ENCODE results near the gene PLK1.

The PLK1 gene

GRCh38 chr16:23679986-23680336, 1.3 kb downstream of the PLK1 start:
- no peak for TF ChIP-seq FOXP2 (optimal IDR thresholded peaks at IDR 0.05; ENCODE audit: borderline replicate concordance, extremely low read depth, extremely low read length, insufficient read depth)
- no peak for TF ChIP-seq REST (IDR thresholded peaks at IDR 0.05; ENCODE audit: insufficient read depth in 1 of 2, low read depth in 2 of 2, low read length in 2 of 2)
- no peak for TF ChIP-seq POLR2AphosphoS5 (IDR thresholded peaks at IDR 0.05; ENCODE audit: low read depth, low read length)
- TF ChIP-seq TAF1 (IDR thresholded peaks at IDR 0.05; ENCODE audit: borderline replicate concordance, insufficient read depth, low read length), result no peak
- TF ChIP-seq SIN3A (IDR thresholded peaks at IDR 0.05; ENCODE audit: borderline replicate concordance, insufficient read depth, low read length), result no peak

- TF ChIP-seq REST (IDR thresholded peaks at IDR 0.05; ENCODE audit: insufficient read depth in 1 of 2, low read depth in 2 of 2, low read length in 2 of 2), result no peak
- no peak for TF ChIP-seq TAF1 (IDR thresholded peaks at IDR 0.05; ENCODE audit: borderline replicate concordance, insufficient read depth, low read length)
- TF ChIP-seq SIN3A (IDR thresholded peaks at IDR 0.05; ENCODE audit: borderline replicate concordance, insufficient read depth, low read length), result no peak
Measured at GRCh38 chr16:23682181-23682580, 3.5 kb downstream of the PLK1 start.

- TF ChIP-seq POLR2AphosphoS5 (IDR thresholded peaks at IDR 0.05; ENCODE audit: low read depth, low read length) (no peak), REST (IDR thresholded peaks at IDR 0.05; ENCODE audit: insufficient read depth in 1 of 2, low read depth in 2 of 2, low read length in 2 of 2) (no peak), TAF1 (IDR thresholded peaks at IDR 0.05; ENCODE audit: borderline replicate concordance, insufficient read depth, low read length) (no peak), SIN3A (IDR thresholded peaks at IDR 0.05; ENCODE audit: borderline replicate concordance, insufficient read depth, low read length) (no peak), FOXP2 (optimal IDR thresholded peaks at IDR 0.05; ENCODE audit: borderline replicate concordance, extremely low read depth, extremely low read length, insufficient read depth) (no peak)
Measured at GRCh38 chr16:23683487-23683886, 4.8 kb downstream of the PLK1 start.

- TF ChIP-seq TAF1 (IDR thresholded peaks at IDR 0.05; ENCODE audit: borderline replicate concordance, insufficient read depth, low read length), result no peak
- TF ChIP-seq SIN3A (IDR thresholded peaks at IDR 0.05; ENCODE audit: borderline replicate concordance, insufficient read depth, low read length), result no peak
- no peak for TF ChIP-seq FOXP2 (optimal IDR thresholded peaks at IDR 0.05; ENCODE audit: borderline replicate concordance, extremely low read depth, extremely low read length, insufficient read depth)
- no peak for TF ChIP-seq POLR2AphosphoS5 (IDR thresholded peaks at IDR 0.05; ENCODE audit: low read depth, low read length)
- no peak for TF ChIP-seq REST (IDR thresholded peaks at IDR 0.05; ENCODE audit: insufficient read depth in 1 of 2, low read depth in 2 of 2, low read length in 2 of 2)
Measured at GRCh38 chr16:23687034-23687808, 8.5 kb downstream of the PLK1 start.

All from PFSK-1 (cell line).